Subcutaneous abdominal adipose tissue (tissue), 5 donors: Measurements from ENCODE around the gene ZMYND10.

Experiments used
- H3K27ac ChIP-seq: one replicate; pipeline ENCODE4 v1.7.0; 2013; ENCODE audit warnings: low read depth, mild to moderate bottlenecking, inconsistent platforms, low read length, moderate library complexity
- H3K27me3 ChIP-seq, 5 donors: one replicate each; pipeline ENCODE4 v1.7.0; 2013; ENCODE audit warnings: low read length in 5 of 5, inconsistent platforms in 1 of 5; ENCODE audit not compliant: control insufficient read depth in 5 of 5, insufficient read depth in 4 of 5
- H3K36me3 ChIP-seq, 5 donors: one replicate each; pipeline ENCODE4 v1.7.0; 2013; ENCODE audit warnings: low read length in 5 of 5; ENCODE audit not compliant: control insufficient read depth in 5 of 5, insufficient read depth in 5 of 5
- H3K4me1 ChIP-seq, 5 donors: one replicate each; pipeline ENCODE4 v1.7.0; 2013; ENCODE audit warnings: low read length in 5 of 5, mild to moderate bottlenecking in 3 of 5, moderate library complexity in 1 of 5; ENCODE audit not compliant: control insufficient read depth in 5 of 5, insufficient read depth in 5 of 5
- H3K4me3 ChIP-seq, 5 donors: one replicate each; pipeline ENCODE4 v1.7.0; 2013; ENCODE audit warnings: low read length in 5 of 5, low read depth in 1 of 5
- H3K9ac ChIP-seq, 5 donors: one replicate each; pipeline ENCODE4 v1.7.0; 2013; ENCODE audit warnings: low read length in 5 of 5, mild to moderate bottlenecking in 4 of 5, moderate library complexity in 3 of 5
- H3K9me3 ChIP-seq, 5 donors: one replicate each; pipeline ENCODE4 v1.7.0; 2013; ENCODE audit warnings: low read length in 5 of 5; ENCODE audit not compliant: control insufficient read depth in 5 of 5
- donor health status: healthy.
- donor health status: healthy.
- donor health status: healthy.
- donor health status: healthy.
- donor health status: healthy.

ZMYND10 gene

GRCh38 chr3:50357481-50357880, 11.9 kb upstream of the ZMYND10 start:
- Histone ChIP-seq H3K4me3 (peak overlapping the region; percentile 68 to 89 (median 81)), H3K4me1 (peaks cover 26 to 49% (median 42%) of the 10 kb centered on the region in 5 donors)

DNA sequence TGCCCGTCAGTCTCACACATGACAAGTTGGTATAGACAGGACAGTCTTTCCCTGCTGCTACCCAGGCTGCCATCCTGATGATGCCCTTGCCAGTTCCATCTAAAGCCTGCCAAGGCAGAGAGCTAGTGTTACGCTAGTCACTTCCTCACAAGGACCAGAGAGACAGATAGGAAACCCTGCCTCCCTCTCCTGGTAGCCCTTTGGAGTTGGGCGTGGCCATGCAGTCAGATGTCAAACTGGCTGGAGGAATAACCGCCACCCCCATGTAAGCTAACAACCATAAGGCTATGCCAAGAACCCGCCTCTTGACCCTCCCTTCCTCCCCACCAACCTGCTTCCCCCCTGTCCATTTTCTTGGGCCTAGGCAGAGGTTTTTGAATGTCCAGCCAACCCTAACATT, 11.0 kb upstream of the ZMYND10 start:
- peaks cover 0 to 47% (median 41%) of the 10 kb centered on the region in 5 donors for H3K36me3 ChIP-seq
- H3K27ac ChIP-seq = peak overlapping the region; percentile 35

More at GRCh38 chr3:50357481-50357880, 11.9 kb upstream of the ZMYND10 start:
- Histone ChIP-seq H3K36me3 (peaks cover 0 to 47% (median 41%) of the 10 kb centered on the region in 5 donors), H3K9me3 (no peaks in the 10 kb centered on the region), H3K27ac (peak overlapping the region; percentile 90), H3K9ac (peak overlapping the region; percentile 80 to 100 (median 97)), H3K27me3 (no peaks in the 10 kb centered on the region)

DNA sequence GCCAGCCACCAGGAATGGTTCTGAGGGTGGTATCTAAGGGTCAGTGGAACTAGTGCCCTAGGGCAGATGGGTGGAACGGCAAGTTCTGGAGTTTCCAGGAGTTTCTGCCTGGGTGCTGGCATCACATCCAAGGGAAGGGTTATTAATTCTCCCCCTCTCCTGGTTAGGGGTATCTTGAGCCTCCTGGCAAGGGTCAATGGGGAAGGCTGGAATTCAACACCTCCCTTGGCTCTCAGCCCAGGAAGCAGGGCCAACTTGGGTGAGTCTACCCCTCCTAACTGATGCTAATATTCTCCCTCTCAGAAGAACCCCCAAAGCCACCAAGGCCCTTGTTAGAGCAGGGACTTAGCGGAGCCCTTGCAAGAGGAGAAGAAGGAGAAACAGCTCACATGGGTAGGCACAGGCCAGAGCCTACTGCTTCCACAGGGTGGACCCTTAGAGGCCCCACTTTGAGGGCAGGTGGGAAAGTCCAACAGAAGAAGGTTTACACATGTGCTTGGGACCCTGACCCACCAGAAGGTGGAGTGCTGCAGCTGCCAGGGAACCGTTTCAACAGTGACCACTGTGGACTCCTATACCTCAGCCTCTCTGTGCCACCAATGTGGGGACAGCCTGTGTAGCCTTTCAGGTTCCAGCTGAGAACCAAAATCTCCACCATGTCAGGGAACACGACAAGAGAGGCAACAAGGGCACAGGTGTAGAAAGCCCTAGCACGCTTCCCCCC, 10.5 kb upstream of the ZMYND10 start:
- no peaks in the 10 kb centered on the region for H3K27me3 ChIP-seq
- peaks cover 31 to 60% (median 51%) of the 10 kb centered on the region in 5 donors for H3K4me1 ChIP-seq
- H3K27ac ChIP-seq = peak overlapping the region; percentile 35
- H3K36me3 ChIP-seq = peaks cover 0 to 47% (median 41%) of the 10 kb centered on the region in 5 donors
- peak overlapping the region; percentile 37 to 83 (median 68) for H3K4me3 ChIP-seq
- H3K9me3 ChIP-seq = no peaks in the 10 kb centered on the region
- H3K9ac ChIP-seq = peak overlapping the region; percentile 43 to 100 (median 65)

More for the DNA sequence above, 11.0 kb upstream of the ZMYND10 start:
- Histone ChIP-seq H3K9ac (peak overlapping the region; percentile 43 to 100 (median 65)), H3K4me1 (peaks cover 26 to 55% (median 46%) of the 10 kb centered on the region in 5 donors), H3K4me3 (peak overlapping the region; percentile 37 to 83 (median 68)), H3K27me3 (no peaks in the 10 kb centered on the region), H3K9me3 (no peaks in the 10 kb centered on the region)

DNA sequence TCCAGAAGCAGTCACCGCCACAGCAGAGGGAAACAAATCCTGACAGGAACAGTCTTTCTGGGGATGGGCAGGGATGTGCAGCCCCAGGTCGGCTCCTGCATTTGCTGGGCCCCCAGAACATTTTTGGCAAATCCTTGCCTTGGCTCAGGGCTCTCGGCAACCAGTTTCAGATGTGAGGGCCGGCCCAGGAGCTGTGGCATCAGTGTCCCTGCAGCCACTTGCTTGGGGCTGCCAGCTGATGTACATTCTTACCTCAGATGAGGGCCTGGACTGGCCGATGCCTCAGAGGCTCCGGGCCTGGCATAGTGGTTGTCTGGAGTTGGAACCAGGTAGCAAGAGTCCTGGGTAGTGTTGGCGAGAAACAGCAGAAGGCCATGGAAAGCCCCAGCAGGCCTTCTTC, 9.3 kb upstream of the ZMYND10 start:
- Histone ChIP-seq H3K9ac (no peak overlapping the region), H3K4me1 (peaks cover 34 to 69% (median 60%) of the 10 kb centered on the region in 5 donors), H3K27ac (no peak overlapping the region), H3K9me3 (no peaks in the 10 kb centered on the region), H3K36me3 (peaks cover 0 to 47% (median 41%) of the 10 kb centered on the region in 5 donors), H3K4me3 (no peak overlapping the region), H3K27me3 (no peaks in the 10 kb centered on the region)

GRCh38 chr3:50354186-50354764, 8.7 kb upstream of the ZMYND10 start:
- no peaks in the 10 kb centered on the region for H3K9me3 ChIP-seq
- H3K27ac ChIP-seq = no peak overlapping the region
- peaks cover 33 to 73% (median 65%) of the 10 kb centered on the region in 5 donors for H3K4me1 ChIP-seq
- no peak overlapping the region for H3K9ac ChIP-seq
- peaks cover 0 to 47% (median 41%) of the 10 kb centered on the region in 5 donors for H3K36me3 ChIP-seq
- H3K27me3 ChIP-seq = no peaks in the 10 kb centered on the region
- no peak overlapping the region for H3K4me3 ChIP-seq

DNA sequence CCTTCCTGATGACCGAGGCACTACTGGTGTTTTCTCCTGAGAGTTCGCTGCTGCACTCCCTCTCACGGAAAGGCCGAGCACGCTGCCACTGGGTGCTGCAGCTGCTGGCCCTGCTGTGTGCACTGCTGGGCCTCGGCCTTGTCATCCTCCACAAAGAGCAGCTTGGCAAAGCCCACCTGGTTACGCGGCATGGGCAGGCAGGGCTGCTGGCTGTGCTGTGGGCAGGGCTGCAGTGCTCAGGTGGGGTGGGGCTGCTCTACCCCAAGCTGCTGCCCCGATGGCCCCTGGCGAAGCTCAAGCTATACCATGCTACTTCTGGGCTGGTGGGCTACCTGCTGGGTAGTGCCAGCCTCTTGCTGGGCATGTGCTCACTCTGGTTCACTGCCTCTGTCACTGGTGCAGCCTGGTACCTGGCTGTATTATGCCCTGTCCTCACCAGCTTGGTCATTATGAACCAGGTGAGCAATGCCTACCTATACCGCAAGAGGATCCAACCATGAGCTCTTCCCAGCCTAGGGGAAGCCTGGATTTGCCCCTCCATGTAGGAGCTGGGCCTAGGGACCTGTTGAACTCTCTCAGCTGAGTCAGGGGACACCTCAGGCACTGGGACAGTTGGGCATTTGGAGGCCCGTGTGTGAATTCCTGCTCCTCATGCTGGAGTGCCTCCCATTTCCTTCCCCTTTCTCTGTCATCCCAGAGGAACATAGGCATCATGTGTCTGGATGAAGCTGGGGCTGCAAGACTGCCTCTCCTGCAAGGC, 7.9 kb upstream of the ZMYND10 start:
- Histone ChIP-seq H3K27me3 (no peaks in the 10 kb centered on the region), H3K4me1 (peaks cover 33 to 68% (median 58%) of the 10 kb centered on the region in 5 donors), H3K4me3 (no peak overlapping the region), H3K27ac (peak overlapping the region; percentile 16), H3K9ac (peak overlapping the region in 1 of 5 donors; percentile 5), H3K9me3 (no peaks in the 10 kb centered on the region), H3K36me3 (peaks cover 0 to 51% (median 46%) of the 10 kb centered on the region in 5 donors)

GRCh38 chr3:50352781-50353180, 7.2 kb upstream of the ZMYND10 start:
- H3K27ac ChIP-seq = peak overlapping the region; percentile 16
- no peak overlapping the region for H3K9ac ChIP-seq
- peaks cover 27 to 61% (median 52%) of the 10 kb centered on the region in 5 donors for H3K4me1 ChIP-seq

DNA sequence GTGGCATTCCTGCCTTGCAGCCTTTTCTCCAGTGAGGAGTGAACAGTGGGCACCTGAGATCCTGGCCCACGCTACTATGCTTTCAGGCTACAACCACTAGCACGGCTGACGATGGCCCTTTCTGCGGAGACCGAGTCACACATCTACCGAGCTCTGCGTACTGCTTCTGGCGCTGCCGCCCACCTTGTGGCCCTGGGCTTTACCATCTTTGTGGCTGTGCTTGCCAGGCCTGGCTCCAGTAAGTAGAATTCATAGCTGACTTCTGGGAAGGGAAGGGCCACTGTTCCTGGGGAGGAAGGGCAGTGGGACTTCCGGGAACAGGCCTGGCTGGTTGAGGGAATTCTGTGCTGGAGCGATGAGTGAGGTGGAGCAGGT, 5.8 kb upstream of the ZMYND10 start:
- peak overlapping the region; percentile 86 for H3K27ac ChIP-seq
- peaks cover 16 to 47% (median 39%) of the 10 kb centered on the region in 5 donors for H3K4me1 ChIP-seq

More at GRCh38 chr3:50352781-50353180, 7.2 kb upstream of the ZMYND10 start:
- Histone ChIP-seq H3K4me3 (no peak overlapping the region), H3K9me3 (no peaks in the 10 kb centered on the region), H3K36me3 (peaks cover 0 to 53% (median 51%) of the 10 kb centered on the region in 5 donors), H3K27me3 (no peaks in the 10 kb centered on the region)

GRCh38 chr3:50350527-50351322, 5.2 kb upstream of the ZMYND10 start, which contains the start of the genes CYB561D2 and NPRL2:
CYB561D2 (plus strand) TSS chr3:50350862; CDS start chr3:50351434, 572 bp downstream.
NPRL2 (minus strand) TSS chr3:50350775; CDS start chr3:50350652, 123 bp downstream.
- H3K9me3 ChIP-seq = no peaks in the 10 kb centered on the region
- peak within 1 kb of the TSS; percentile 71 to 92 (median 76) for H3K9ac ChIP-seq
- no peaks in the 10 kb centered on the region for H3K27me3 ChIP-seq
- H3K36me3 ChIP-seq = peaks cover 0 to 46% (median 44%) of the 10 kb centered on the region in 5 donors
- peak within 1 kb of the TSS; percentile 84 to 99 (median 92) for H3K4me3 ChIP-seq
- H3K4me1 ChIP-seq = peaks cover 11 to 44% (median 36%) of the 10 kb centered on the region in 5 donors
- H3K27ac ChIP-seq = peak within 1 kb of the TSS; percentile 86

More for the DNA sequence above, 5.8 kb upstream of the ZMYND10 start:
- Histone ChIP-seq H3K9ac (peak overlapping the region in 3 of 5 donors; percentile 76 to 92 (median 89)), H3K27me3 (no peaks in the 10 kb centered on the region), H3K4me3 (peak overlapping the region; percentile 84 to 99 (median 92)), H3K9me3 (no peaks in the 10 kb centered on the region), H3K36me3 (peaks cover 0 to 51% (median 48%) of the 10 kb centered on the region in 5 donors)
